ENCODE measurements around the gene GOSR2.
"Not testable (repeated sequence)": the region's sequence is repeated elsewhere in the genome, so short reads cannot be mapped to it uniquely, and the experiment has no call there.

GOSR2 gene

DNA sequence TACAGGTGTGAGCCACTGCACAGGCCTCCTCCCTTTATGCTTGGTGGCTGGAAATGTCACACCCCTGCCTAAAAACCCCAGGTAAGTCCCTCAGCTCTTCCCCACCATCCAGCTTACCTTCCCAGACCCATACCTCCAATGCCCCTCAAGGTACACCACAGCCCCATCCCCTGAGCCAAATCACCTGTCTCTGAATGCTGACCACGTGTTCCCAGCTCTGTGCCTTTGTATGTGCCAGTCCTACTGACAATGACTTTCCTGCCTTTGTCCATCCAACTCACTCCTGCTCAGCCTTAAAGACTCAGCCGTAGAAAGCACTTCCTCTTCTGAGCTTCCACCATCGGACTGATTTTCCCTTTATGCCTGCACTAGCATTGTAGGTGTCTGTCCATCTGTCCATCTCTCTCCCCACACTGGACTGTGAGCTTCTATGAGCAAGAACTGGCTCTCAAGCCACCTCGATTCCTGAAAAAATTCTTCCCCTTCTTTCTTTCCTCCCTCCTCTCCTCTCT lies 30.7 kb upstream of the GOSR2 start:
- DNase-seq (ENCODE audit: low read depth in 2 of 3, low spot score in 1 of 3), result no peak

DNA sequence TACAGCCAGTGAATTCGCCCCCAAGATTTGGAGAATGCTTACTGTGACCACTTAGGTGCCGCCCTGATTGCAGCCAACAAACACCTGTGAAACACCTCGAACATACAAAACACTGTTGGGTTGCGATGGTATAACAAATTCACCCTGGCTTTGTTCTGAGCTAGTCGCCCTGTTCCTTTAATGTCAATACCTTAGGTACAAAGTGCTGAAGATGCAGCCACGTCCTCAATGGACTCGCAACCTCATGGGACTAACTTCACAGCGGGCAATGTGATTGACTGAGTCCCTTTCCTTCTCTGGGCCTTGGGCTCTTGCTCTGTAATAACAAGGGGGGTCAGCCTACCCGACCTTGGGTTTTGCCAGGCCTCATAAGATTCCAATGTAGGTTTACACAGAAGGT lies 28.9 kb upstream of the GOSR2 start:
- DNase-seq (ENCODE audit: low read depth in 2 of 3, low spot score in 1 of 3), result no peak

DNA sequence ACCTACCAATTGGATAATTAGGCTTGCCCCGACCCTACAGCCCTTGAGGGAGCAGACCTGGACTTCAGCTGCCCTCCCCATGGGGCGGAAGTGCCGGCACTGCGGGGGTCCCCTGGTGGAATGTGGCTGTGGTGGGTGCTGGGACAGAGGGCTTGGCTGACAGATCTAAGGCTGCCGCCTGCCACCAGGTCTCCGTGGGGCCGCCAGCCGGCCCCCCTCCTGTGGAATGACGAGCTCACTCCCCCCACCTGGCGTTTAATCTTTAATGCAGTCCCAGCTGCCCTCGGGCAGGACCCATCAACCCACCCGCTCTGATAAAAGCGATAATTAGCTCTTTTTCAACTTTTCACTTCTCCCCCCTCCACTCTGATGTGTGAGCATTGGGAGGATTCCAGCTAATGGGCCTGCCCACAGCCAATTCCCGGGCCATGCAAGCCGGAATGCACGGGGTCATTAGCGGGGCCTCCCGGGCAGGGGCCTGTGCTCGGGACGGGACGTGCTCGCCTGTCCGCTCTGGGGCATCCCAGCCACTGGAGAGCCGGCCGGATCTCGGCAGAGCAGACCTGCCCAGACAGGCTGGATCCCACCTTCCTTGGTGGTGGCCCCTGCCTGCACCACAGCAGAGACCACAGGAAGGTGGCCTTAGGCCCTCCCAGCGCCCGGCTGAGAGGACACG lies 28.3 kb upstream of the GOSR2 start:
- no peak for DNase-seq (ENCODE audit: low read depth in 2 of 3, low spot score in 1 of 3)

DNA sequence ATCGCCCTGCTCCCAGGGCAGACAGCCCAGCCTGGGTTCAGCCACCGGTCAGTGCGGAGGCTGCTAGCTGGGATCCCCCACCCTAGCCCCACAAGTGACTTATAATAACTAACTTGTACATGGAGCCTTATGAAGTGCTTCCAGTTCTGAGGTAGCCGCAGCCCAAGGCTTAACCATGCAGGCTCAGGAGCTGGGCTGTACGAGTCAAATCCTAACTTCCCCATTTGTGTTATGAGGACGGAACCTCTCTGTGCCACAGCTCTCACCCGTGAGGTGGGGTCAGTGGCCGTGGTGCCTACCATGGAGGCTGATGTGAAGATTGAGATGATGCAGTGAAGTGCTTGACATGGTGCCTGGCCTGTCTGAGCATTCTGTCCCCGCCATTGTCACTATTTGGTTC lies 27.8 kb upstream of the GOSR2 start:
- DNase-seq (ENCODE audit: low read depth in 2 of 3, low spot score in 1 of 3), result no peak

DNA sequence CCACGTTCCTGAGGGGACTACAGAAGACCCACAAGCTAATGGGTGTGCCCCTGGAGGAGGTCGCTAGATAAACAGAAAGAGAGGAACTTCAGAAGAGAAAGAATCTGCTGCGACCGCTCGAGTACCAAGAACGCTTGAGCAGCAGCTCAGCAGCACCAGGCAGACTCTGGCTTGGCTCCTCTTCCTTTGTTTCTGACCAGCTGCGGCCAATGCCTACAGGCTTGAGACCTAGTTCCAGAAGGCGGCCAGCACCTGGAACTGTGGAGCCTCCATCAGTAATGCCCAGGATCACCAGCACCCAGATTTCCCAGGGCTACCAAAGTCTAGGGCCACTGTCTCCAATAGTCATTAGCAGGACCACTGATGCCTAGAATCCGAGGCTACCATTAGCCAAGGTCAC lies 26.0 kb upstream of the GOSR2 start:
- no peak for DNase-seq (ENCODE audit: low read depth in 2 of 3, low spot score in 1 of 3)

DNA sequence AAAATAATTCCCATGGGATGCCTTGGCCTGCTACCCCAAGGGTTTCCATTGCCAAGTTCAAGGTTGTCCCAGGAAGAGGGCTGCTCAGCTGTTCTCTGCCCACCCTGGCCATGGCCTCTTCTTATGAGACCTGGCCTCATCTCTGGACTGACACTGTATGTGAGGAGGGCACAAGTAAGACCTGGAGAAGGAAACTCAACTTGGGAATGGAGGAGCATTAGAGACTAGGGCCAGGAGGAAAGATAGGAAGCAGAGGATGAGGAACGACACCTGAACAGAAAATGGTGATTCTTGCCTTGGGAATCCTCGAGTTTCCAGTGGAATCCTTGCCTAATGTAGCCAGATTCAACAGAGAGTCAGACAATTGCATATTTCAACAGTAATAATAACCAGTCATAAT lies 24.6 kb upstream of the GOSR2 start:
- no peak for DNase-seq (ENCODE audit: low read depth in 2 of 3, low spot score in 1 of 3)

DNA sequence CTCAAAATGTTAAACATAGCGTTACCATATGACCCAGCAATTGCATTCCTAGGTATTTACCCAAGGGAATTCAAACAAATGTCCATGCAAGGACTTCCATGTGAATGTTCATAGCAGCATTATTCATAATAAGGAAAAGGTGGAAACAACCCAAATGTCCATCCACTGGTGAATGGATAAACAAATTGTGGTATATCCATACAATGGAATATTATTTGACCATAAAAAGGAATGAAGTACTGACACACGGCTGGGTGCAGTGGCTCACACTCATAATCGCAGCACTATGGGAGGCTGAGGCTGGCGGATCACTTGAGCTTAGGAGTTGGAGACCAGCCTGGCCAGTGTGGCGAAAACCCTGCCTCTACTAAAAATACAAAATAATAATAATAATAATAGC lies 24.1 kb upstream of the GOSR2 start:
- DNase-seq (ENCODE audit: low read depth in 2 of 3, low spot score in 1 of 3), result no peak

DNA sequence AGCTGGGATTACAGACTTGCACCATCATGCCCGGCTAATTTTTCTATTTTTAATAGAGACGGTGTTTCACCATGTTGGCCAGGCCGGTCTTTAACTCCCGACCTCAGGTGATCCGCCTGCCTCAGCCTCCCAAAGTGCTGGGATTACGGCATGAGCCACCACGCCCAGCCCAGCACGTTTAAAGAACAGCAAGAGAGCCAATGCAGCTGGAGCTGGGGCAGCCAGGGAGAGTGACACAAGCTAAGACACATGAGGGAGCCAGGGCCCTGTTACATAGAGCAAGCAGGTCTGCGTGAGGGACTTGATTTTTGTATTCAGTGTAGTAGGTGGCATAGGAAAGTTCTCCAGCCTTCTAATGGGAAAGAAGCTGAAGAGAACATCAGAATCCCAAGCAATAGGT lies 21.7 kb upstream of the GOSR2 start:
- no peak for DNase-seq (ENCODE audit: low read depth in 2 of 3, low spot score in 1 of 3)

DNA sequence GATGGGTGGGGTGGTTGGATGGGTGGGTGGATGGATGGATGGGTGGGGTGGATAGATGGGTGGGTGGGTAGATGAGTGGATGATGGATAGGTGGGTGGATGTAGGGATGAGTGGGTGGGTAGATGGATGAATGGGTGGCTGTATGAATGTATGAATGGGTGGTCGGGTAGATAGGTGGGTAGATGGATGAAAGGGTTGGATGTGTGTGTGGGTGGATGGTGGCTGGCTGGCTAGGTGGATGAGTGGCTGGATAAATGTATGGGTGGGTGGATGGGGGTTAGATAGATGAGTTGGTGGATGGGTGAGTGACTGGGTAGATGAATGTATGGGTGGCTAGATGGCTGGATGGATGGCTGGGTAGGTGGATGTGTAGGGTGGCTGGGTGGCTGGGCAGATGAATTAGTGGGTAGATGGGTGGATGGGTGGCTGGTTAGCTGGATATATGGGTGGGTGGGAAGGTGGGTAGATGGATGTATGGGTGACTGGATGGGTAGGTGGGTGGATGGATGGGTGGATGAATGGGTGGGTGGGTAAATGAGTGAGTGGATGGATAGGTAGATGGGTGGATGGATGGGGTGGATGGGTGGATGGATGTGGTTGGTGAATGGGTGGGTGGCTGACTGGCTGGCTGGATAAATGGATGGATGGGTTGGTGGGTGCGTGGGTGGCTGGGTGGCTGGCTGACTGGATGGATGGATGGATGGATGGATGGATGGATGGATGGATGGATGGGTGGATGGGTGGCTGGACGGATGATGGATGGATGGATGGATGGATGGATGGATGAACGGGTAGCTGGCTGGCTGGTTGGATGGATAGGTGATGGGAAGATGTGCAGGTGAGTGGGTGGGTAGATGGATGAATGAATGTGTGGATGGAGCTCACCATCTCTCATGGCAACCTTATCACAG lies 18.9 kb upstream of the GOSR2 start:
- no peak for DNase-seq (ENCODE audit: low read depth in 2 of 3, low spot score in 1 of 3)

DNA sequence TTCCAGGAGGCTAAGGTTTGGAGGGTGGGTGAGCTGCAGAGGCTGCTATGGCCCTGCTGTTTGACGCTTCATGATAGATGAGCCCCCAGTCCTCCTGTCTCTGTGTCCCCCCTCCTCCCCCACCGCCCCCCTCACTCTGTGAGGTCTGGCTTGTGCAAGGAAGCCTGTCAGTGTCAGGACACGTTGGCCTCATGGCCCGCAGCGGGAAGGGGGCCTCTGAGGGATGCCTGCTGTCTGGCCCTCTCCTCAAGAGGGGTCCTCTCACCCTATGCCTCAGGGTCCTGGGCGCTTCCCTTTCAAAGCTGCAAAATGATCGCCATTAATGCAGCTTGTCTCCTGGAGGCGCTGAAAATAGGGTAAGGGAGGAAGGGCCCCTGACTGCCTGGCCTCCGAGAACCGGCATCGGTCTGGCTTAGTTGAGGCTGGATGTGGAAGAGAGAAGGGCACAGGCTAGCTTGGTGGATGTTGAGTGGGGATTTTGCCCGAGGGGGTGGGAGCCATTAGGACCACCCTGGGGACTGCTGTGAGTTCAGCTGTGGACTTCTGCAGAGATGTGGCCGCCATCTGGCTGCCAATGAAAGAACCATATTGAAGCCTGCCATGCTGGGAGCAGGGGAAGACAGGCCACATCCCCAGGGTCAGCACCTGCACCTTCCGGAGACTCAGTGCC lies 14.8 kb upstream of the GOSR2 start:
- no peak for DNase-seq (ENCODE audit: low read depth in 2 of 3, low spot score in 1 of 3)

DNA sequence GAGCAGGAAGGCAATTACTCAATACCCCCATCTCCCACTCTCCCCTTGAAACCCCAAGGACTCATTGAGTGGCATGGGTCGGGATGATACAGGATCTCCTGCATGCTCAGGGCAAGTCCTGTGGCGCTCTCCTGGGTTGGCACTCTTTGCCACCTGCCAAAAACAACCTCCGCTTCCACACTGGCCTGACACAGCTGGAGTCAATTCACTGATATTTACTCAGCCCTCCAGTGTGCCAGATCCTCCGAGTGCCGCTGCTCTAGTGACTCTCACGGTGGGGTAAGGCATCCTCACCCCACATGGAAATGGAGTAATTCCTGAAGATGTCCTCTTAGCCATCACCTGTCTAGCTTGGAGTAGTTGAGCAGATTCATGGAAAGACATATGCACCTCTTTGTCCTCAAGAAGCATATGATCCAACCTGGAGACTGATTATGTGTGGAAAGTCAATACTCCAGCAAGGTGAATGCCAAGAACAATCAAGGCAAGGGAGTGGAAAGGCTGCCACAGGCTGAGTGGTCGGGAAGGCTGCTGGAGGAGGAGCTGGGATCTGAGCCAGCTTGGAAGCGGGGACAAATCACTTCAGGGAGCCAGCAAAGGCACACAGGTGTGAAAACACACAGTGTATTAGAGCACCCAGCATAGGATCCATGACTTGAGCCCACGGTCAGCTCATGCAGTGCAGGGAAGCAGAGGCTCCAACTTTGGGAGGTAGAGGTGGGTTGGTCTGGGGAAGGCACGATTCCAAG lies 12.6 kb upstream of the GOSR2 start:
- no peak for DNase-seq (ENCODE audit: low read depth in 2 of 3, low spot score in 1 of 3)

DNA sequence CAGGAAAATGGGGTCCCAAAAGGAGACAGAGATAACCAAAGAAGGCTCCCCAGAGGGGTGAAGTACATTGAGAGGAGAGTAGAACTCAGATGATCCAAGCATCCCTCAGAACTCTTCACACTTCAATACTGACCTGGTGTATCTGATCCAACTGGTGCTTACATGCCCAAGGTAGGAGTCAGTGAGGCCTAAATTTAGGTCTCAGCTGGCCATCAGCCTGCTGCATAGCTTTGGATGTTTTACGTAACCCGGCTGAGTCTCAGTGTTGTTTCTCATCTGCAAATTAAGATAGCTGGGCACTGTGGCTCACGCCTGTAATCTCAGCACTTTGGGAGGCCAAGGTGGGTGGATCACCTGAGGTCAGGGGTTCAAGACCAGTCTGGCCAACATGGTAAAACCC lies 11.6 kb upstream of the GOSR2 start:
- DNase-seq (ENCODE audit: low read depth in 2 of 3, low spot score in 1 of 3), result no peak

DNA sequence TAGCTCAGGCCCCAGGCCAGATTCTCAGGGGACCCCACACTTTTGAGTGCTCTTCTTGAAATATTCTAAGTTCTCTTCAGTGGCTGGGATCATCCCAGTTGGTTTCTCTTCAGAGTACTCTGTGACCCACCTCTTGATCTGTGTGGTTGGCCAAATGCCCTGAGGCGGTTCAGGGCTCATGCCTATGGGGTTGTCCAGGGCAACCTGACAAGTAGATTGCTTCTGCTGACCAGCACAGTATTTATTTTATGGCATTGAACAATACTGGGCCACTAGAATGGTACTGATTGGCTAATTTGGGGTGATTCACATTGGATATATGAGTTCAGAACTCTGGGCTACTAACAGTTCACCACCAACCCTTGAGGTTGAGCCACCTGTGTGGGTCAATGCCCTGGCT lies 7.4 kb upstream of the GOSR2 start:
- no peak for DNase-seq (ENCODE audit: low read depth in 2 of 3, low spot score in 1 of 3)

DNA sequence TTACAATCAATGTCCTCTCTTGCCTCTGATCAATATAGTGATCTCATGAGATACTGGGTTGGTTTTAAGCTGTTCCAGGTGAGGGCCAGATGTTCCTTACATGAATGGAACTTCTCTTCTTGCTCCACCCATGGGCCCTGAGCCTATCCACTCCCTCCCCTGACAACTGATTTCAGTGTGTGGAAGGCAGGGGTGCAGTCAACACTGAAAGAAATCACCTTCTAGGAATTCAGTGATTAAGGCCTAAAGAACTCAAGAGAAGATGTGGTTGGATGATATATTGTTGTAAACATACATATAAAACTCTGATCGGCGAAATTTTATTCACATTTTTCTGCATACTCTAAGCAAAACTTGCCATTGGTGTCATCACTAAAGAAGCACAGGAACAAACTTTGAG lies 6.7 kb upstream of the GOSR2 start:
- DNase-seq (ENCODE audit: low read depth in 2 of 3, low spot score in 1 of 3), result no peak

DNA sequence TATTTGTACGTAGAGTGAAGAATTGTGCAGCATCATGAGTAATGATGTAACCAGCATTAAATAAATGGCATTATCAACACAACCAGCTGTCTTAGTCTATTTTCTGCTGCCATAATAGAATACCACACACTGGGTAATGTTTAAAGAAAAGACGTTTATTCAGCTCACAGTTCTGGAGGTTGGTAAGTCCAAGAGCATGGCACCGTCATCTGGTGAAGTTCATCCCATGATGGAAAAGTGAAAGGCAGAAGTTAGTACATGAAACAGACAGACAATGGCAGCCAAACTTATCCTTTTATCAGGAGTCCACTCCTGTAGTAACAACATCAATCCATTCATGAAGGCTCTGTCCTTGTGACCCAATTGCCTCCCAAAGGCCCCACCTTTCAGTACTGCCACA lies 6.3 kb upstream of the GOSR2 start:
- DNase-seq (ENCODE audit: low read depth in 2 of 3, low spot score in 1 of 3), result no peak

DNA sequence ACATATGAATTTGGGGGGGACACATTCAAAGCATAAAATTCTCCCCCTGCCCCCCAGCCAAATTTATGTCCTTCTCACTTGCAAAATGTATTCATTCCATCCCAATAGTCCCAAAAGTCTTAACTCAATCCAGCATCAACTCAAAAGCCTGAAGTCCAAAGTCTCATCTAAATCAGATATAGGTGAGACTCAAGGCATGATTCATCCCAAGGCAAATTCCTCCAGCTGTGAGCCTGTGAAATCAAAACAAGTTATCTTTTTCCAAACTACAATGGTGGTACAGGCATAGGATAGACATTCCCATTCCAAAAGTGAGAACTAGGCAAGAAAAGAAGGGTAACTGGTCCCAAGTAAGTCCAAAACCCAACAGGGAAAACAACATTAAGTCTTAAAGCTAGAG lies 5.9 kb upstream of the GOSR2 start:
- no peak for DNase-seq (ENCODE audit: low read depth in 2 of 3, low spot score in 1 of 3)

DNA sequence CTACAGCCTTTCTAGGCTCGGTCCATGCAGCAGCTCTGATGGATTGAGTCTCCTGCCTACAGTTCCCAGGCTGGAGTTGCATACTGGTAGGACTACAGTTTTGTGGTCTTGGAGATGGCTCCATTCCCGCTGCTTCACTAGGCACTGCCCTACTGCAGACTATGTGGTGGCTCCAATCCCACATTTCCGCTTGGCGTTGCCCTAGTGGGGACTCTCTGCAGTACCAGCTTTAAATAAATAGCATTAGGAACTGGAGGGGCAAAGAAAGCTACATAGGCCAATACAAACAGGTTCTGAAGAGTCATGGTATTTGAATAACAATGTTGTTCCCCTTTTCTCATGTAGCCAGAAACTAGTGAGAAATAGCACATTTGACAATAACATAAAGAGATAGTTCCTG lies 5.4 kb upstream of the GOSR2 start:
- DNase-seq (ENCODE audit: low read depth in 2 of 3, low spot score in 1 of 3), result no peak

DNA sequence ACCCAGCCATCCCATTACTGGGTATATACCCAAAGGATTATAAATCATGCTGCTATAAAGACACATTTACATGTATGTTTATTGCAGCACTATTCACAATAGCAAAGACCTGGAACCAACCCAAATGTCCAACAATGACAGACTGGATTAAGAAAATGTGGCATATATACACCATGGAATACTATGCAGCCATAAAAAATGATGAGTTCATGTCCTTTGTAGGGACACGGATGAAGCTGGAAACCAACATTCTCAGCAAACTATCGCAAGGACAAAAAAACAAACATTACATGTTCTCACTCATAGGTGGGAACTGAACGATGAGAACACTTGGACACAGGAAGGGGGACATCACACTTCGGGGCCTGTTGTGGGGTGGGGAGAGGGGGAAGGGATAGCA lies 998 bp upstream of the GOSR2 start:
- not testable (repeated sequence) for DNase-seq (ENCODE audit: low read depth in 2 of 3, low spot score in 1 of 3)

DNA sequence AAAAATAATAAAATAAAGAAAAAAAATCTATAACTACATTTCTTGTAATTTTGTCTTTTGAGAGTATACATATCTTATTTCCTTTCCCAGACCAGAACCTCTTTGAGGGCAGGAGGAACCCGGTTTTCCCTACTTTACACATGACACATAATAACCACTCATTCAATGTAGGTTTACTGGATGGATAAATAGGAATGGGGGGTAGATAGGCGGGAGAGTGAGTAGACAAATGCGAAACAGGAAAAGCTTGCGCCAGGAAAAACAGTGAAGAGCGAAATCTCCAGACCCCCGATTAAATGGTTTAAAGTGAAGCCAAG lies 515 bp upstream of the GOSR2 start:
- no peak for DNase-seq (ENCODE audit: low read depth in 2 of 3, low spot score in 1 of 3)

DNA sequence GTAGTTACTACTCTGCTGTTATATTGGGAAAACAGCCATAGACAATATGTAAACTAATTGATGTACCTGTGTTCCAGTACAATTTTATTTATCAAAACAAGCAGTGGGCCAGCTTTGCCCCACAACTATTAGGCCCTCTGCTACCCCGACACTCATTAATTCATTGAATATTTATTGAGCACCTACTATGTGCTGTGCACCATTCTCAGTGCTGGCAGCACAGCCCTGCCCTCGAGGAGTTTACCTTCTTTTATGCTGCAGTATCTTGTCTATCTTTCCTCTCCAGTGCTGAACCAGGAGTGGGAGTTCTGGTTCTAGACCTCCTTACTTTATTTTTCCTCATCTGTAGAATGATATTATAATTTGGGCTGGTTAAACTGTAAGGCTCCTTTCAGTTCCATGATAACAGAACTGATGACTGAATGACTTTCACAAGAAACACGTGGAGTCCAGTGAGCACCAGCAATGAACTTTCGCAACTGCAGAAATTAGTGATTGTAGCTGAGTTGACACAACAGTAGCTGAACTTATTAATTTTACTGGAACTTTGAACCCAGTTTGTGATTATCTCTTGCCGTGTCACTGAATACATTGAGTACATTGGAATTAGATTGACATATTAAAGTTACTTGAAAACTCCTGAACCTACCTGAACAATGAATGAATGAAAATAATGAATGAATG lies 2.4 kb downstream of the GOSR2 start:
- no peak for DNase-seq (ENCODE audit: low read depth in 2 of 3, low spot score in 1 of 3)

Data from stimulated activated CD4-positive, alpha-beta T cell treated with anti-CD3 and anti-CD28 coated beads, Interleukin-12 subunit alpha, Interleukin-12 subunit beta, amount 100 ng/mL, for 48 hours (primary cell).